MM.1S (cell line): Measurements from ENCODE around the gene DDX28.

Experiments
- DNase-seq: peaks from one replicate; pipeline ENCODE4 v3.0.0-alpha.2; 2015
- H2AFZ ChIP-seq: fragments of 300-600 bp; sonication (generic); 2 replicates; pipeline ENCODE4 v1.6.0; 2016; ENCODE audit warnings: antibody characterized with exemption, low read length
- H3F3A ChIP-seq: fragments of 300-600 bp; sonication (generic); 2 replicates; pipeline ENCODE4 v1.6.1; 2016; ENCODE audit warnings: mild to moderate bottlenecking, antibody characterized with exemption, low read length, moderate library complexity, mixed read lengths; ENCODE audit not compliant: insufficient read depth
- H3K27ac ChIP-seq: fragments of 300-600 bp; sonication (generic); 2 replicates; pipeline ENCODE4 v1.5.1; 2016; ENCODE audit warnings: mild to moderate bottlenecking, low read length
- H3K27me3 ChIP-seq: fragments of 300-600 bp; sonication (generic); replicated peaks from 2 replicates; pipeline ENCODE4 v1.6.0; 2016; ENCODE audit warnings: low read length; ENCODE audit not compliant: insufficient read depth
- H3K36me3 ChIP-seq: fragments of 300-600 bp; sonication (generic); replicated peaks from 2 replicates; pipeline ENCODE4 v1.6.1; 2016; ENCODE audit warnings: mild to moderate bottlenecking, low read length, mixed read lengths; ENCODE audit not compliant: insufficient read depth
- H3K4me1 ChIP-seq: fragments of 300-600 bp; sonication (generic); 2 replicates; pipeline ENCODE4 v1.6.1; 2016; ENCODE audit warnings: low read length, mixed read lengths
- H3K4me2 ChIP-seq: fragments of 300-600 bp; sonication (generic); 2 replicates; pipeline ENCODE4 v1.6.0; 2016; ENCODE audit warnings: low read depth, low read length
- H3K4me3 ChIP-seq: fragments of 300-600 bp; sonication (generic); 2 replicates; pipeline ENCODE4 v1.5.1; 2016; ENCODE audit warnings: low read length, mixed read lengths
- H3K79me2 ChIP-seq: fragments of 300-600 bp; sonication (generic); 2 replicates; pipeline ENCODE4 v1.6.1; 2016; ENCODE audit warnings: mixed run types, low read length, mixed read lengths
- H3K9ac ChIP-seq: fragments of 300-600 bp; sonication (generic); 2 replicates; pipeline ENCODE4 v1.6.1; 2016; ENCODE audit warnings: low read length, mixed read lengths
- H3K9me2 ChIP-seq: fragments of 300-600 bp; sonication (generic); replicated peaks from 2 replicates; pipeline ENCODE4 v1.6.1; 2016; ENCODE audit warnings: mild to moderate bottlenecking, low read length, mixed read lengths; ENCODE audit not compliant: insufficient read depth
- H3K9me3 ChIP-seq: fragments of 300-600 bp; sonication (generic); replicated peaks from 2 replicates; pipeline ENCODE4 v1.6.1; 2016; ENCODE audit warnings: mild to moderate bottlenecking, low read length, mixed read lengths; ENCODE audit not compliant: insufficient read depth
- H4K20me1 ChIP-seq: fragments of 300-600 bp; sonication (generic); 2 replicates; pipeline ENCODE4 v1.6.1; 2016; ENCODE audit warnings: mild to moderate bottlenecking, low read length, moderate library complexity, mixed read lengths; ENCODE audit not compliant: insufficient read depth
- EZH2 ChIP-seq: fragments of 300-600 bp; sonication (generic); optimal IDR thresholded peaks from 2 replicates; pipeline ENCODE3; 2017; ENCODE audit warnings: low read depth, mild to moderate bottlenecking, antibody characterized with exemption, low read length, mixed read lengths
- EZH2phosphoT487 ChIP-seq: fragments of 300-600 bp; sonication (generic); IDR thresholded peaks from 2 replicates; pipeline ENCODE4 v1.6.1; 2018; ENCODE audit warnings: antibody characterized with exemption, low read length
- TF ChIP-seq, protein P1 (sequence below): fragments of 300-600 bp; sonication (generic); IDR thresholded peaks from 2 replicates; pipeline ENCODE4 v1.5.1; 2016; ENCODE audit warnings: antibody characterized with exemption, low read length, mixed read lengths

Gene DDX28

DNA sequence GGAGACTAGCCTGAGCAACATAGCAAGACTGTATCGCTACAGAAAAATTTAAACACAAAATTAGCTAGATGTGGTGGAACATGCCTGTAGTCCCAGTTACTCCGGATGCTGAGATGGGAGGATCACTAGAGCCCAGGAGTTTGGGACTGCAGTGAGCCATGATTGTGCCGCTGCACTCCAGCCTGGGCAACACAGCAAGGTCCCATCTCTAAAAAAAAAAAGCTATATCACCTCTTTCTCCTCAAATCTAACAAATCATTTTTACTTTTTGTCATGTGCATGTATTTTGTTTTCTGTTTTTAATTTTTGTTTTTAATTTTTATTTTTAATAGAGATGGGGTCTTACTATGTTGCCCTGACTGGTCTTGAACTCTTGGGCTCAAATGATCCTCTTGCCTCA lies 6.0 kb upstream of the DDX28 start:
- H3K9me2 ChIP-seq, result no peaks in the 10 kb centered on the region
- no peak overlapping the region for H3K9ac ChIP-seq
- TF ChIP-seq, protein P1, sequence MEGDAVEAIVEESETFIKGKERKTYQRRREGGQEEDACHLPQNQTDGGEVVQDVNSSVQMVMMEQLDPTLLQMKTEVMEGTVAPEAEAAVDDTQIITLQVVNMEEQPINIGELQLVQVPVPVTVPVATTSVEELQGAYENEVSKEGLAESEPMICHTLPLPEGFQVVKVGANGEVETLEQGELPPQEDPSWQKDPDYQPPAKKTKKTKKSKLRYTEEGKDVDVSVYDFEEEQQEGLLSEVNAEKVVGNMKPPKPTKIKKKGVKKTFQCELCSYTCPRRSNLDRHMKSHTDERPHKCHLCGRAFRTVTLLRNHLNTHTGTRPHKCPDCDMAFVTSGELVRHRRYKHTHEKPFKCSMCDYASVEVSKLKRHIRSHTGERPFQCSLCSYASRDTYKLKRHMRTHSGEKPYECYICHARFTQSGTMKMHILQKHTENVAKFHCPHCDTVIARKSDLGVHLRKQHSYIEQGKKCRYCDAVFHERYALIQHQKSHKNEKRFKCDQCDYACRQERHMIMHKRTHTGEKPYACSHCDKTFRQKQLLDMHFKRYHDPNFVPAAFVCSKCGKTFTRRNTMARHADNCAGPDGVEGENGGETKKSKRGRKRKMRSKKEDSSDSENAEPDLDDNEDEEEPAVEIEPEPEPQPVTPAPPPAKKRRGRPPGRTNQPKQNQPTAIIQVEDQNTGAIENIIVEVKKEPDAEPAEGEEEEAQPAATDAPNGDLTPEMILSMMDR, result no peak
- TF ChIP-seq EZH2phosphoT487 (no peak), EZH2 (no peak)
- no peaks in the 10 kb centered on the region for H3K9me3 ChIP-seq
- H3K36me3 ChIP-seq, result no peaks in the 10 kb centered on the region
- H3K4me3 ChIP-seq, result no peak overlapping the region
- no peak overlapping the region for H3K27ac ChIP-seq
- DNase-seq, result no peak
- H2AFZ ChIP-seq, result no peak overlapping the region
- peaks cover 14% of the 10 kb centered on the region for H3K79me2 ChIP-seq
- H3K27me3 ChIP-seq, result no peaks in the 10 kb centered on the region
- H3K4me2 ChIP-seq, result no peak overlapping the region
- no peaks in the 10 kb centered on the region for H3K4me1 ChIP-seq
- H4K20me1 ChIP-seq, result no peaks in the 10 kb centered on the region
- H3F3A ChIP-seq, result no peaks in the 10 kb centered on the region

DNA sequence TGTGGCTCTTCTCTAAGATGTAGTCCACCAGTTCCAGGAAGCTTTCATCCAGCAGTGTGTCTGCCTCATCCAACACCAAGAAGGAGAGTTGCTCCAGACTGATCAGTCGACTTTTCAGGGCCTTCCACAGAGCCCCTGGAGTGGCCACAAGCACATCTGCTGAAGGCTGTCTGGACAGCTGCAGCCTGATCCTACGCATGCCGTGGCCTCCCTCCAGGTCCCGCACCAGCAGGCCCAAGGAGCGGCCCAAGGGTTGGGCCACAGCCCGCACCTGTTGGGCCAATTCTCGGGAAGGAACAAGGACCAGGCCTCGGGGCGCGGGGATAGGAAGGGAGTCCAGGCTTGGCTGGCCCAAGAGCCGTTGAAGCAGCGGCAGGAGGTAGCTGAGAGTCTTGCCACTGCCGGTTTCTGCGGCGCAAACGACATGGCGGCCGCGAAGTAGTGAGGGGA lies 729 bp downstream of the DDX28 start:
- H3K9me3 ChIP-seq, result no peaks in the 10 kb centered on the region
- H3K27me3 ChIP-seq, result no peaks in the 10 kb centered on the region
- no peaks in the 10 kb centered on the region for H3K36me3 ChIP-seq
- H3K9ac ChIP-seq, result peak overlapping the region; percentile 95
- TF ChIP-seq EZH2 (no peak), EZH2phosphoT487 (no peak)
- TF ChIP-seq, protein P1, result no peak
- peak overlapping the region; percentile 62; the same call in 1 of the 2 replicates for H3K27ac ChIP-seq
- peak overlapping the region; percentile 89 for H3K4me2 ChIP-seq
- H3K4me1 ChIP-seq, result 0 out of 2 replicates have a peak, but pooled peaks cover 5% of the 10 kb centered on the region
- H3K9me2 ChIP-seq, result no peaks in the 10 kb centered on the region
- H2AFZ ChIP-seq, result peak overlapping the region; percentile 97
- no peaks in the 10 kb centered on the region for H4K20me1 ChIP-seq
- peak overlapping the region; percentile 97 for H3K4me3 ChIP-seq
- DNase-seq, result no peak
- peaks cover 41% of the 10 kb centered on the region for H3K79me2 ChIP-seq
- peaks cover 9% of the 10 kb centered on the region; the same call in 1 of the 2 replicates for H3F3A ChIP-seq

DNA sequence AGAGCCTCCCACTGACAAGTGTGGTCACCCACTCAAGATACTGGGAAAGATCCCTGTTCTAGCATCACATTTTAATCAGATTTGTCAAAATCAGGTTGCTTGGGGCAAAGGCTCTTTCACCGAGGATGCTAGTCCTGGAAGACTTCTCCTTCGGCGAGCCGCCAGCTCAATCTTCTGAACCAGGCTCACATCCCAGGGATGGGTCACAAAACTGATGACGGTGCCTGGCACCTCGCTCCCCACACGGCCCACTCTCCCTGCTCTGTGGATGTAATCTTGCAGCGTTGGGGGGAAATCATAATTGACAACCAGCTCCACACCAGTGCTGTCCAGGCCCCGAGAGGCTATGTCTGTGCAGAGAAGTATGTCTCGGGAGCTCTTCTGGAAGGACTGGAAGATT lies 1.5 kb downstream of the DDX28 start:
- no peak overlapping the region for H3K9ac ChIP-seq

More for the DNA sequence above, 1.5 kb downstream of the DDX28 start:
- Histone ChIP-seq H3K27ac (no peak overlapping the region), H3K4me2 (peak overlapping the region; percentile 89; the same call in 1 of the 2 replicates), H3K4me1 (0 out of 2 replicates have a peak, but pooled peaks cover 5% of the 10 kb centered on the region), H2AFZ (no peak overlapping the region), H4K20me1 (no peaks in the 10 kb centered on the region), H3K9me3 (no peaks in the 10 kb centered on the region), H3K9me2 (no peaks in the 10 kb centered on the region), H3K4me3 (no peak overlapping the region; the same call in 1 of the 2 replicates), H3F3A (peaks cover 9% of the 10 kb centered on the region; the same call in 1 of the 2 replicates), H3K36me3 (no peaks in the 10 kb centered on the region), H3K79me2 (peaks cover 41% of the 10 kb centered on the region), H3K27me3 (no peaks in the 10 kb centered on the region)
- TF ChIP-seq, protein P1, result no peak
- no peak for TF ChIP-seq EZH2phosphoT487
- no peak for TF ChIP-seq EZH2
- DNase-seq, result no peak
